Measurements from ENCODE around the gene MAP2K2.

- no peak for TF ChIP-seq POLR2A (IDR thresholded peaks at IDR 0.05)
- TF ChIP-seq CTCF (IDR thresholded peaks at IDR 0.05), result no peak
Observed at GRCh38 chr19:4045597-4046361, 78.1 kb downstream of the MAP2K2 start.
